SU-DHL-6 (cell line): Measurements from ENCODE around the gene ALPK3.

Source experiments
- H2AFZ ChIP-seq: fragments of 200-600 bp; sonication (generic); 2 replicates; pipeline ENCODE4 v1.6.1; 2014; ENCODE audit warnings: low read depth, mild to moderate bottlenecking, moderate library complexity, mixed read lengths, antibody characterized with exemption, low read length; ENCODE audit not compliant: severe bottlenecking
- H3F3A ChIP-seq: fragments of 200-600 bp; shearing (Covaris generic); 2 replicates; pipeline ENCODE4 v1.6.0; 2016; ENCODE audit warnings: antibody characterized with exemption, mild to moderate bottlenecking; ENCODE audit not compliant: insufficient read depth
- H3K27ac ChIP-seq: fragments of 200-600 bp; sonication (generic); 2 replicates; pipeline ENCODE4 v1.5.1; 2016; ENCODE audit warnings: low read depth, mild to moderate bottlenecking, low read length, moderate library complexity, mixed read lengths
- H3K27me3 ChIP-seq: fragments of 200-600 bp; sonication (generic), shearing (Covaris generic); 2 replicates; pipeline ENCODE4 v1.6.0; 2014; ENCODE audit warnings: mild to moderate bottlenecking, low read length
- H3K36me3 ChIP-seq: fragments of 200-600 bp; sonication (generic); 2 replicates; pipeline ENCODE4 v1.6.1; 2014; ENCODE audit warnings: mild to moderate bottlenecking, low read length, mixed read lengths
- H3K4me2 ChIP-seq: fragments of 300-600, 200-600 bp; shearing (Covaris generic), sonication (generic); 2 replicates; pipeline ENCODE4 v1.6.0; 2014; ENCODE audit warnings: low read length, low read depth, mild to moderate bottlenecking; ENCODE audit not compliant: poor library complexity, severe bottlenecking
- H3K4me3 ChIP-seq: fragments of 200-600 bp; sonication (generic); 2 replicates; pipeline ENCODE4 v1.5.1; 2014; ENCODE audit warnings: antibody characterized with exemption, low read length, mild to moderate bottlenecking, mixed read lengths; ENCODE audit not compliant: insufficient read depth, poor library complexity, severe bottlenecking
- H3K79me2 ChIP-seq: fragments of 200-600 bp; sonication (generic); 2 replicates; pipeline ENCODE4 v1.6.1; 2014; ENCODE audit warnings: mild to moderate bottlenecking, low read length, moderate library complexity; ENCODE audit not compliant: insufficient read depth
- H3K9ac ChIP-seq: fragments of 200-600 bp; sonication (generic); 2 replicates; pipeline ENCODE4 v1.7.0; 2014; ENCODE audit warnings: mild to moderate bottlenecking, low read length
- H3K9me2 ChIP-seq: fragments of 200-600 bp; sonication (generic); replicated peaks from 2 replicates; pipeline ENCODE4 v1.6.1; 2014; ENCODE audit warnings: low read length; ENCODE audit not compliant: insufficient read depth
- H3K9me3 ChIP-seq: fragments of 200-600 bp; sonication (generic); 2 replicates; pipeline ENCODE4 v1.6.1; 2014; ENCODE audit warnings: low read length, mixed read lengths; ENCODE audit not compliant: insufficient read depth
- H4K20me1 ChIP-seq: fragments of 200-600 bp; sonication (generic); 2 replicates; pipeline ENCODE4 v1.6.1; 2014; ENCODE audit warnings: low read depth, mild to moderate bottlenecking, antibody characterized with exemption, low read length, moderate library complexity, mixed read lengths
- EZH2phosphoT487 ChIP-seq: fragments of 200-600 bp; sonication (generic), shearing (Covaris generic); conservative IDR thresholded peaks from 2 replicates; pipeline ENCODE4 v1.6.1; 2018; ENCODE audit warnings: mild to moderate bottlenecking, antibody characterized with exemption, low read length, moderate library complexity, mixed read lengths
- TF ChIP-seq, protein P1 (sequence below): fragments of 200-600 bp; sonication (generic); IDR thresholded peaks from one replicate; pipeline ENCODE4 v1.5.1; 2017; ENCODE audit warnings: antibody characterized with exemption, mild to moderate bottlenecking, low read length, moderate library complexity; ENCODE audit not compliant: insufficient read depth, poor library complexity, severe bottlenecking

The ALPK3 gene

GRCh38 chr15:84840255-84840654 is 23.1 kb downstream of the ALPK3 start:
- Histone ChIP-seq H3K9me2 (no peaks in the 10 kb centered on the region), H3F3A (no peaks in the 10 kb centered on the region), H3K36me3 (no peaks in the 10 kb centered on the region), H3K9ac (no peak overlapping the region), H3K4me2 (no peak overlapping the region), H3K4me3 (no peak overlapping the region), H2AFZ (no peak overlapping the region), H4K20me1 (no peaks in the 10 kb centered on the region), H3K27me3 (no peaks in the 10 kb centered on the region), H3K9me3 (no peaks in the 10 kb centered on the region), H3K79me2 (no peaks in the 10 kb centered on the region), H3K27ac (no peak overlapping the region)
- no peak for TF ChIP-seq EZH2phosphoT487
- TF ChIP-seq, protein P1, sequence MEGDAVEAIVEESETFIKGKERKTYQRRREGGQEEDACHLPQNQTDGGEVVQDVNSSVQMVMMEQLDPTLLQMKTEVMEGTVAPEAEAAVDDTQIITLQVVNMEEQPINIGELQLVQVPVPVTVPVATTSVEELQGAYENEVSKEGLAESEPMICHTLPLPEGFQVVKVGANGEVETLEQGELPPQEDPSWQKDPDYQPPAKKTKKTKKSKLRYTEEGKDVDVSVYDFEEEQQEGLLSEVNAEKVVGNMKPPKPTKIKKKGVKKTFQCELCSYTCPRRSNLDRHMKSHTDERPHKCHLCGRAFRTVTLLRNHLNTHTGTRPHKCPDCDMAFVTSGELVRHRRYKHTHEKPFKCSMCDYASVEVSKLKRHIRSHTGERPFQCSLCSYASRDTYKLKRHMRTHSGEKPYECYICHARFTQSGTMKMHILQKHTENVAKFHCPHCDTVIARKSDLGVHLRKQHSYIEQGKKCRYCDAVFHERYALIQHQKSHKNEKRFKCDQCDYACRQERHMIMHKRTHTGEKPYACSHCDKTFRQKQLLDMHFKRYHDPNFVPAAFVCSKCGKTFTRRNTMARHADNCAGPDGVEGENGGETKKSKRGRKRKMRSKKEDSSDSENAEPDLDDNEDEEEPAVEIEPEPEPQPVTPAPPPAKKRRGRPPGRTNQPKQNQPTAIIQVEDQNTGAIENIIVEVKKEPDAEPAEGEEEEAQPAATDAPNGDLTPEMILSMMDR: no peak

- Histone ChIP-seq H3F3A (no peaks in the 10 kb centered on the region), H3K9me3 (no peaks in the 10 kb centered on the region), H3K79me2 (no peaks in the 10 kb centered on the region), H3K4me2 (no peak overlapping the region), H4K20me1 (no peaks in the 10 kb centered on the region), H3K9me2 (no peaks in the 10 kb centered on the region), H3K36me3 (no peaks in the 10 kb centered on the region), H3K27me3 (no peaks in the 10 kb centered on the region), H3K9ac (no peak overlapping the region), H2AFZ (no peak overlapping the region), H3K27ac (no peak overlapping the region), H3K4me3 (no peak overlapping the region)
- TF ChIP-seq, protein P1: no peak
- no peak for TF ChIP-seq EZH2phosphoT487
Measured at GRCh38 chr15:84840741-84841429, 23.7 kb downstream of the ALPK3 start.

GRCh38 chr15:84842781-84843180 is 25.6 kb downstream of the ALPK3 start:
- H3K9me2 ChIP-seq: no peaks in the 10 kb centered on the region
- H3K36me3 ChIP-seq: no peaks in the 10 kb centered on the region
- no peak overlapping the region for H3K9ac ChIP-seq
- H2AFZ ChIP-seq: no peak overlapping the region
- no peak overlapping the region for H3K27ac ChIP-seq
- no peaks in the 10 kb centered on the region for H3K79me2 ChIP-seq
- no peak overlapping the region for H3K4me3 ChIP-seq
- H3F3A ChIP-seq: no peaks in the 10 kb centered on the region
- H3K4me2 ChIP-seq: no peak overlapping the region
- no peaks in the 10 kb centered on the region for H4K20me1 ChIP-seq
- no peaks in the 10 kb centered on the region for H3K27me3 ChIP-seq
- peaks cover 6% of the 10 kb centered on the region; the same call in 1 of the 2 replicates for H3K9me3 ChIP-seq
- TF ChIP-seq EZH2phosphoT487: no peak
- TF ChIP-seq, protein P1: no peak
